Caco-2 (cell line): ENCODE measurements around the gene ILDR2. TPM values are rescaled to one million over a fixed set of nuclear protein-coding genes. Genes with fewer than 3 reads are reported as not detected.

Experiments
- BruUV-seq: library from RNA; stranded (reverse); fragments of 400-500 nt; replicated peaks from 2 replicates; lab custom pipeline; 2021; lab: Mats Ljungman, UMichigan
- CTCF ChIA-PET: fragments of 300-600 bp; sonication (Branson Sonifier 250); formaldehyde crosslinking; loops from one replicate; lab custom pipeline; 2022; ENCODE audit warnings: antibody characterized with exemption; lab: Charles Lee
- POLR2A ChIA-PET: fragments of 300-600 bp; sonication (Branson Sonifier 250); formaldehyde crosslinking; loops from one replicate; lab custom pipeline; 2022; ENCODE audit warnings: antibody characterized with exemption; lab: Charles Lee
- DNase-seq, 2 experiments: peaks; one replicate each; pipeline versions ENCODE4 v3.0.0 to v3.0.0-alpha.2; 2020 to 2022
- H3K27me3 ChIP-seq: replicated peaks from 2 replicates; pipeline ENCODE4 v1.6.0; 2011; ENCODE audit warnings: low read length; ENCODE audit not compliant: control insufficient read depth, insufficient read depth
- H3K36me3 ChIP-seq: 2 replicates; pipeline ENCODE4 v1.5.1; 2011; ENCODE audit warnings: low read length; ENCODE audit not compliant: control insufficient read depth, insufficient read depth
- H3K4me1 ChIP-seq: fragments of 250-450 bp; sonication (Bioruptor Pico); 2 replicates; pipeline ENCODE4 v1.5.1; 2020; ENCODE audit warnings: mild to moderate bottlenecking
- H3K4me3 ChIP-seq: 2 replicates; pipeline ENCODE4 v1.5.1; 2011; ENCODE audit warnings: low read depth, mild to moderate bottlenecking, control low read depth, low read length
- H3K9me3 ChIP-seq: fragments of 250-450 bp; sonication (Bioruptor Pico); 2 replicates; pipeline ENCODE4 v1.5.1; 2020; ENCODE audit warnings: mild to moderate bottlenecking, moderate library complexity
- H3K27ac Mint-ChIP-seq: one replicate; pipeline ENCODE4 v1.8.0; 2022; ENCODE audit warnings: mixed read lengths; ENCODE audit not compliant: unreplicated experiment
- H3K27me3 Mint-ChIP-seq: one replicate; pipeline ENCODE4 v1.8.0; 2022; ENCODE audit warnings: mixed read lengths; ENCODE audit not compliant: insufficient read depth, unreplicated experiment
- H3K36me3 Mint-ChIP-seq: one replicate; pipeline ENCODE4 v1.8.0; 2022; ENCODE audit warnings: mild to moderate bottlenecking, mixed read lengths; ENCODE audit not compliant: insufficient read depth, unreplicated experiment
- H3K4me1 Mint-ChIP-seq: one replicate; pipeline ENCODE4 v1.8.0; 2022; ENCODE audit warnings: low read depth, mixed read lengths; ENCODE audit not compliant: unreplicated experiment
- H3K4me3 Mint-ChIP-seq: one replicate; pipeline ENCODE4 v1.8.0; 2022; ENCODE audit warnings: mild to moderate bottlenecking, moderate library complexity, mixed read lengths; ENCODE audit not compliant: unreplicated experiment
- H3K9me3 Mint-ChIP-seq: one replicate; pipeline ENCODE4 v1.8.0; 2022; ENCODE audit warnings: mixed read lengths; ENCODE audit not compliant: unreplicated experiment
- CTCF ChIP-seq, 2 experiments: fragments of 200-600 bp in 1 of 2; IDR thresholded peaks; 1 replicate in 1 of 2; 2 replicates in 1 of 2; pipeline versions ENCODE4 v1.5.1 to v1.8.0; 2011 to 2022; ENCODE audit warnings: antibody characterized with exemption in 1 of 2, control low read depth in 1 of 2, inconsistent platforms in 1 of 2, low read depth in 1 of 2, low read length in 1 of 2, mild to moderate bottlenecking in 1 of 2, moderate library complexity in 1 of 2; ENCODE audit not compliant: insufficient read depth in 1 of 2, severe bottlenecking in 1 of 2, unreplicated experiment in 1 of 2
- intact Hi-C: fragments of 100-400 bp; cut with micrococcal nuclease; formaldehyde crosslinking; loops from one replicate; pipeline ENCODE4 v1.10.0; 2022; ENCODE audit not compliant: unreplicated experiment
- total RNA-seq: library from RNA; stranded (reverse); gene quantifications from 2 replicates; pipeline ENCODE4 v1.2.3, GENCODE V29; 2022

Gene ILDR2
- total RNA-seq, 1 experiment from 2014 or later = 0.98 TPM

- POLR2A ChIA-PET = no interaction called here
- TF ChIP-seq CTCF (IDR thresholded peaks at IDR 0.05; ENCODE audit: insufficient read depth in 1 of 2, low read depth in 1 of 2, low read length in 1 of 2, severe bottlenecking in 1 of 2, unreplicated experiment in 1 of 2) = no peak
- Mint-ChIP-seq H3K9me3 (no peaks in the 10 kb centered on the region), H3K36me3 (no peaks in the 10 kb centered on the region), H3K4me3 (no peak overlapping the region), H3K27ac (no peak overlapping the region), H3K27me3 (peaks cover 8% of the 10 kb centered on the region), H3K4me1 (peaks cover 6% of the 10 kb centered on the region)
- BruUV-seq = no TSS peak
- CTCF ChIA-PET = no interaction called here
- DNase-seq = no peak
- H3K4me1 ChIP-seq = no peaks in the 10 kb centered on the region
- intact Hi-C loops = no loop called here
- no peaks in the 10 kb centered on the region for H3K27me3 ChIP-seq
- no peaks in the 10 kb centered on the region for H3K9me3 ChIP-seq
- H3K4me3 ChIP-seq = no peak overlapping the region
- no peaks in the 10 kb centered on the region for H3K36me3 ChIP-seq
Observed at GRCh38 chr1:166999500-167000055, 24.2 kb upstream of the ILDR2 start.

DNA sequence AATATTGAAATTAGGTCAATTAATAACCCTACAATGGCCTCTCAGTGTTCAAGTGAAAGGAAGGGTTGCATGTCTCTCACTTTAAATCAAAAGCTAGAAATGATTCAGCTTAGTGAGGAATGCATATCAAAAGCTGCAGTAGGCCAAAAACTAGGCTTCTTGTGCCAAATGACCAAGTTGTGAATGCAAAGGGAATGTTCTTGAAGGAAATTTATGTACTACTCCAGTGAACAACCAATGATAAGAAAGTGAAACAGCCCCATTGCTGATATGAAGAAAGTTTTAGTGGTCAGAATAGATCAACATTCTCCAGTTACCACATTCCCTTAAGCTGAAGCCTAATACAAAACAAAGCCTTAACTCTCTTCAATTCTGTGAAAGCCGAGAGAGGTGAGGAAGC is 23.7 kb upstream of the ILDR2 start:
- ChIA-PET POLR2A (no interaction called here), CTCF (no interaction called here)

GRCh38 chr1:166988974-166989515 is 13.7 kb upstream of the ILDR2 start, which contains the start of gene MAEL:
TSS of gene MAEL (plus strand) at chr1:166989280. CDS start at chr1:166989353, 73 bp downstream.
- H3K36me3 Mint-ChIP-seq = no peaks in the 10 kb centered on the region
- intact Hi-C loops = no loop called here
- BruUV-seq = no TSS peak
- no peak for TF ChIP-seq CTCF (IDR thresholded peaks at IDR 0.05; ENCODE audit: insufficient read depth in 1 of 2, low read depth in 1 of 2, low read length in 1 of 2, severe bottlenecking in 1 of 2, unreplicated experiment in 1 of 2)
- H3K27me3 Mint-ChIP-seq = peaks cover 16% of the 10 kb centered on the region
- H3K4me3 ChIP-seq = no peak within 1 kb of the TSS
- H3K27me3 ChIP-seq = no peaks in the 10 kb centered on the region
- H3K9me3 Mint-ChIP-seq = no peaks in the 10 kb centered on the region
- ChIA-PET CTCF (no interaction called here), POLR2A (no interaction called here)
- H3K36me3 ChIP-seq = no peaks in the 10 kb centered on the region
- H3K9me3 ChIP-seq = no peaks in the 10 kb centered on the region
- no peak for DNase-seq
- H3K4me1 Mint-ChIP-seq = no peaks in the 10 kb centered on the region
- no peak within 1 kb of the TSS for H3K4me3 Mint-ChIP-seq
- H3K27ac Mint-ChIP-seq = no peak within 1 kb of the TSS
- no peaks in the 10 kb centered on the region for H3K4me1 ChIP-seq

More for the DNA sequence above, 23.7 kb upstream of the ILDR2 start:
- no TSS peak for BruUV-seq
- H3K4me1 Mint-ChIP-seq = peaks cover 4% of the 10 kb centered on the region
- no peaks in the 10 kb centered on the region for H3K36me3 ChIP-seq
- H3K4me1 ChIP-seq = no peaks in the 10 kb centered on the region
- no peak for TF ChIP-seq CTCF (IDR thresholded peaks at IDR 0.05; ENCODE audit: insufficient read depth in 1 of 2, low read depth in 1 of 2, low read length in 1 of 2, severe bottlenecking in 1 of 2, unreplicated experiment in 1 of 2)
- no peaks in the 10 kb centered on the region for H3K9me3 Mint-ChIP-seq
- no peak overlapping the region for H3K27ac Mint-ChIP-seq
- DNase-seq = no peak
- H3K9me3 ChIP-seq = no peaks in the 10 kb centered on the region
- no peak overlapping the region for H3K4me3 ChIP-seq
- H3K4me3 Mint-ChIP-seq = no peak overlapping the region
- H3K27me3 Mint-ChIP-seq = peaks cover 8% of the 10 kb centered on the region
- no peaks in the 10 kb centered on the region for H3K36me3 Mint-ChIP-seq
- intact Hi-C loops = no loop called here
- H3K27me3 ChIP-seq = no peaks in the 10 kb centered on the region
